ENCODE data around the gene ABCG4.

DNA sequence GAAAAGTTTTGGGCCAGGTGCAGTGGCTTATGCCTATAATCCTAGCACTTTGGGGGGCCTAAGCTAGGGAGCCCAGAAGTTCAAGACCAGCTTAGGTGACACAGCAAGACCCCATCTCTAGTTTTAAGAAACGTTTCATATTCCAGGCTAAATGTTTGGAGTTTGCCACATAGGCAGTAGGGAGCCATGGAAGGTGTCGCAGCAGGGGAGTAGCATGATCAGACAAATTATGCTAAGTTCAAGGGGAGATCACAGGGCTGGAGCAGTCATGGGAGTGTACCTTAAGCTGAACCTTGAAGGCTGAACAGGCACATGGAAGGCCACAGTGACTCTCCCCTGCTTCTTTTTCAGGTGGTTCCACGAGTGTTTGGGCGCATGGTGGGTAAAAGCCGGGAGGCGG lies 30.5 kb downstream of the ABCG4 start:
- TF ChIP-seq ZNF274 (IDR thresholded peaks at IDR 0.05; ENCODE audit: low read depth, low read length) (no peak), SUZ12 (IDR thresholded peaks at IDR 0.05; ENCODE audit: extremely low read depth, insufficient read depth, insufficient read length) (no peak), YY1 (IDR thresholded peaks at IDR 0.05; ENCODE audit: insufficient read depth, insufficient read length) (no peak)

Data from NT2/D1 (cell line).